Tibial nerve (tissue), 4 donors: ENCODE measurements around the gene ARHGAP25. TPM values are rescaled to one million over a fixed set of nuclear protein-coding genes. Genes with fewer than 3 reads are reported as not detected.
A peak's percentile ranks its signal among the peaks of the same experiment; 100 is the strongest.

ENCODE experiments used
- DNase-seq, 2 donors: peaks; one replicate each; pipeline ENCODE4 v3.0.0-alpha.2; 2019; ENCODE audit warnings: low spot score in 2 of 2
- H3K27ac ChIP-seq, 4 donors: fragments of 200-600 bp; sonication (generic) in 3 of 4; one replicate each; pipeline ENCODE4 v1.5.1; 2017 to 2019; ENCODE audit warnings: mild to moderate bottlenecking in 1 of 4
- H3K27me3 ChIP-seq, 2 donors: fragments of 200-600 bp; sonication (generic) in 1 of 2; one replicate each; pipeline versions ENCODE4 v1.5.1 to v1.6.0; 2017 to 2019
- H3K36me3 ChIP-seq, 3 donors: fragments of 200-600 bp; sonication (generic); one replicate each; pipeline ENCODE4 v1.5.1; 2018 to 2019
- H3K4me1 ChIP-seq, 4 donors: fragments of 200-600 bp; sonication (generic) in 3 of 4; one replicate each; pipeline ENCODE4 v1.5.1; 2017 to 2019
- H3K4me3 ChIP-seq, 4 donors: fragments of 200-600 bp; sonication (generic) in 3 of 4; one replicate each; pipeline ENCODE4 v1.5.1; 2017 to 2019; ENCODE audit warnings: mild to moderate bottlenecking in 1 of 4, moderate library complexity in 1 of 4
- H3K9me3 ChIP-seq, 4 donors: fragments of 200-600 bp; sonication (generic) in 3 of 4; one replicate each; pipeline ENCODE4 v1.5.1; 2017 to 2019
- EP300 ChIP-seq, 2 donors: sonication (generic); formaldehyde crosslinking; IDR thresholded peaks; one replicate each; pipeline ENCODE4 v1.6.1; 2017; ENCODE audit warnings: antibody characterized with exemption in 2 of 2, mild to moderate bottlenecking in 1 of 2
- POLR2A ChIP-seq, 2 donors: fragments of 450-650 bp; IDR thresholded peaks; one replicate each; pipeline ENCODE4 v1.6.1; 2017; ENCODE audit warnings: antibody characterized with exemption in 2 of 2, mild to moderate bottlenecking in 2 of 2, moderate library complexity in 2 of 2
- WGBS, 2 donors: methylation state at CpG; one replicate each; pipeline ENCODE4 v1.1.5; 2018; 5-methylcytosine and 5-hydroxymethylcytosine counted together
- total RNA-seq, 4 donors: library from RNA; depleted of rRNA; stranded (reverse); fragments of >200 nt; gene quantifications; one replicate each; pipeline ENCODE4 v1.1.0, GENCODE V29; 2016
- TF ChIP-seq, protein P1 (sequence below), 5 experiments: fragments of 200-600 bp in 3 of 5; fragments of 450-650 bp in 2 of 5; sonication (generic) in 3 of 5; IDR thresholded peaks; one replicate each; pipeline ENCODE4 v1.5.1; 2016 to 2019; ENCODE audit warnings: antibody characterized with exemption in 5 of 5, mild to moderate bottlenecking in 3 of 5, moderate library complexity in 2 of 5

Gene ARHGAP25
- total RNA-seq, 4 donors from 2014 or later: 4.3 to 9.6 (median 5.3) TPM

GRCh38 chr2:68750592-68751396 is 16.2 kb downstream of the ARHGAP25 start:
- 91 to 92% methylated on average over 12 of the region's 12 CpGs for WGBS, 2 donors
- Histone ChIP-seq H3K9me3 (no peaks in the 10 kb centered on the region), H3K4me3 (no peak overlapping the region), H3K36me3 (no peaks in the 10 kb centered on the region), H3K27ac (no peak overlapping the region), H3K27me3 (no peaks in the 10 kb centered on the region), H3K4me1 (peaks cover 0 to 26% (median 12%) of the 10 kb centered on the region in 4 donors)
- peak in 1 of 2 donors; percentile 1 for DNase-seq
- TF ChIP-seq, protein P1, sequence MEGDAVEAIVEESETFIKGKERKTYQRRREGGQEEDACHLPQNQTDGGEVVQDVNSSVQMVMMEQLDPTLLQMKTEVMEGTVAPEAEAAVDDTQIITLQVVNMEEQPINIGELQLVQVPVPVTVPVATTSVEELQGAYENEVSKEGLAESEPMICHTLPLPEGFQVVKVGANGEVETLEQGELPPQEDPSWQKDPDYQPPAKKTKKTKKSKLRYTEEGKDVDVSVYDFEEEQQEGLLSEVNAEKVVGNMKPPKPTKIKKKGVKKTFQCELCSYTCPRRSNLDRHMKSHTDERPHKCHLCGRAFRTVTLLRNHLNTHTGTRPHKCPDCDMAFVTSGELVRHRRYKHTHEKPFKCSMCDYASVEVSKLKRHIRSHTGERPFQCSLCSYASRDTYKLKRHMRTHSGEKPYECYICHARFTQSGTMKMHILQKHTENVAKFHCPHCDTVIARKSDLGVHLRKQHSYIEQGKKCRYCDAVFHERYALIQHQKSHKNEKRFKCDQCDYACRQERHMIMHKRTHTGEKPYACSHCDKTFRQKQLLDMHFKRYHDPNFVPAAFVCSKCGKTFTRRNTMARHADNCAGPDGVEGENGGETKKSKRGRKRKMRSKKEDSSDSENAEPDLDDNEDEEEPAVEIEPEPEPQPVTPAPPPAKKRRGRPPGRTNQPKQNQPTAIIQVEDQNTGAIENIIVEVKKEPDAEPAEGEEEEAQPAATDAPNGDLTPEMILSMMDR (IDR thresholded peaks at IDR 0.05): no peak
- no peak for TF ChIP-seq POLR2A (IDR thresholded peaks at IDR 0.05)
- no peak for TF ChIP-seq EP300 (IDR thresholded peaks at IDR 0.05)

DNA sequence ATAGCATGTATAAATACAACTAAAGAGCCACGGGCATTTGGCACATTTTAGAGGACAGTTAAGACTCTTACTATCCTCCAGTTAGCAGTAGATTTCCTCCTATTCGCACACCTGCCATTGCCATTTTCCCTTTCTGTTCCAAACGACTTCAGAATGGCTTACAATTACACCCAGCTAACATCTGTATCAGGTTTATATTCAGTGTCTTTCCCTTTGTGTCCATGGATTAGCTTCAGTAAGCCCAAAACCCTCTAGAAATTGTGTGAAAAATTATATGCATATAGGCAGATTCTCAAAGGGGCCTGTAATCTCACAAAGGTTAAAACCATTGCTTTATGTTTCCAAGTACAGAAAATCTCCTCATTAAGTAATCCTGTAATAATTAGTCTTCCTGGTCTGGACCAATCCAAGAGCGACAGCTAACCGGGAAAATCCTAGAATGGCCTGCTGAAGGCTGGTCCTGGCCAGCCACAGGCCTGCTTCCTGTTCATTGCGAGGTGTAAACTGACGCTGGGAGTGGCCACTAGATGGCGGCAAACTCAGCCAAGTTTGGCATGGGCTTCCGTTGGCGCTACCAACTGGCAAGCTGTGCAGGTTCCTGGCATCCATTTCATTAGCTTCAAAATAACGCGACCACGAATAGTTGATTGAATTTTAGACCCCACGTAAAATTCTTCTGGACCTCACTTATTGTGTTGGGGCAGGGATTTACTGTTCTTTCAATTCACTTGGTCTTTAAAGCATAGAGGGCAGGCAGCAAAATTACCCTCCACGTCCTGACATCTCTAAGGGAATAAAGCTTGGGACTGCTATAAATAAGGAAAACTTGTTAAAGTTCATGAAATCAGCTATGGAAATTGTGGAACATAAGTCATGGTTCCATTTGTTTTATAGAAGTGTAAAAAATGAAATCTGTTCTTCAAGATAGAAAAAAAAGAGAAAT is 17.1 kb downstream of the ARHGAP25 start:
- DNase-seq: peak; percentile 81 to 90
- TF ChIP-seq, protein P1 (IDR thresholded peaks at IDR 0.05): peak; percentile 87 to 91 (median 88)
- no peak for TF ChIP-seq POLR2A (IDR thresholded peaks at IDR 0.05)
- TF ChIP-seq EP300 (IDR thresholded peaks at IDR 0.05): peak in 1 of 2 donors; percentile 54
- Histone ChIP-seq H3K9me3 (no peaks in the 10 kb centered on the region), H3K36me3 (no peaks in the 10 kb centered on the region), H3K27me3 (no peaks in the 10 kb centered on the region), H3K27ac (peak overlapping the region in 1 of 4 donors; percentile 23), H3K4me3 (no peak overlapping the region), H3K4me1 (peaks cover 0 to 26% (median 12%) of the 10 kb centered on the region in 4 donors)
- WGBS, 2 donors: 17 to 20% methylated on average over 15 of the region's 15 CpGs

DNA sequence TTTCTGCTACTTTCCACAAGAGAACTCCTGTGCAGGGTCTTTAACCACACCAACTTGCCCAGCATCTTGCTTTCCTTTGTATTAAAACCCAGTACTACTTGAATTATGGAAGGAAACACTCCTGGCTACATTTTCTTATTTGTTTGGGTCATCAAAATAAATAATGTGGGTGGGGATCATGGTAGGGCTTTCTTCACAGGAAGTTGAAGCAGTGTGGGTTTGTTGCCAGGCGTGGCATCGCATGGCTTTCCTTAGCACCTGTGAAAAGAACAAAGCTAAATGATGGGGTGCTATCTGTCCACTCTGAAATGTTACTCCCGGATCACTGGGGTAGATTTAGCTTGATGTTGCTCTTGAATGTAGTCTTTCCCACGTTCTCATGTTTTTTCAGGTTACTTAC is 18.7 kb downstream of the ARHGAP25 start:
- peak in 1 of 2 donors; percentile 2 for DNase-seq
- H3K4me1 ChIP-seq: peaks cover 0 to 26% (median 12%) of the 10 kb centered on the region in 4 donors
- WGBS, 2 donors: 63 to 65% methylated on average over 4 of the region's 4 CpGs

GRCh38 chr2:68755071-68755470 is 20.5 kb downstream of the ARHGAP25 start:
- TF ChIP-seq, protein P1 (IDR thresholded peaks at IDR 0.05): no peak
- TF ChIP-seq POLR2A (IDR thresholded peaks at IDR 0.05): no peak
- no peak for TF ChIP-seq EP300 (IDR thresholded peaks at IDR 0.05)
- Histone ChIP-seq H3K27ac (no peak overlapping the region), H3K4me1 (peaks cover 0 to 26% (median 12%) of the 10 kb centered on the region in 4 donors), H3K27me3 (no peaks in the 10 kb centered on the region), H3K4me3 (no peak overlapping the region), H3K36me3 (no peaks in the 10 kb centered on the region), H3K9me3 (no peaks in the 10 kb centered on the region)
- peak in 1 of 2 donors; percentile 0 for DNase-seq

More for the DNA sequence above, 18.7 kb downstream of the ARHGAP25 start:
- no peak for TF ChIP-seq EP300 (IDR thresholded peaks at IDR 0.05)
- TF ChIP-seq, protein P1 (IDR thresholded peaks at IDR 0.05): no peak
- no peak for TF ChIP-seq POLR2A (IDR thresholded peaks at IDR 0.05)
- Histone ChIP-seq H3K9me3 (no peaks in the 10 kb centered on the region), H3K4me3 (no peak overlapping the region), H3K36me3 (no peaks in the 10 kb centered on the region), H3K27me3 (no peaks in the 10 kb centered on the region), H3K27ac (no peak overlapping the region)
